ENCODE measurements around the gene DERA. TPM values are rescaled to one million over a fixed set of nuclear protein-coding genes. Genes with fewer than 3 reads are reported as not detected.
"Not testable (repeated sequence)": the region's sequence is repeated elsewhere in the genome, so short reads cannot be mapped to it uniquely, and the experiment has no call there.

DERA gene
- total RNA-seq, 1 donor from 2014 or later, result 21.4 TPM

DNA sequence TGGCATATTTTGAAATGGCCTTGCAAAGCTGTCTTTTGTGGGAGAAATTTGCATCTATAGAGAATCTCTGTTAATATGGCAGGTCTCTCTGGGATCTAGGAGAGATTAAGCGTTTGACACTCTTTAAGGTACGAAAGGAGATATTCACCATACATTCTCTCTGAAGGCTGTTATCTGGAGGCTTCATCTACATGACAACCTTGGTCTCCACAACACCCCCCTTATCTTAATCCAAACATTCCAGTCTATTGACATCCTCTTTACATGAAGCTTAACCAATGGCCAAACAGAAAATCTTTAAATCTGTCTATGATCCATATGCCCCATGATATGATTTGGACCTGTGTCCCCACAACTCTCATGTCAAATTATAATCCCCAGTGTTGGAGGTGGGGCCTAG, 137.4 kb downstream of the DERA start:
- H3K4me3 ChIP-seq, result no peak overlapping the region
- no peak for DNase-seq (ENCODE audit: extremely low spot score in 2 of 2)
- H3K36me3 ChIP-seq, result peaks cover 0 to 2% of the 10 kb centered on the region in 2 donors
- intact Hi-C loops (cut with DNase I), result no loop called here
- peaks cover 5% of the 10 kb centered on the region for H3K9me3 ChIP-seq
- TF ChIP-seq POLR2AphosphoS5 (IDR thresholded peaks at IDR 0.05; ENCODE audit: insufficient read depth in 1 of 2, low read depth in 1 of 2) (no peak), POLR2A (IDR thresholded peaks at IDR 0.05) (no peak)
- TF ChIP-seq, protein P1, sequence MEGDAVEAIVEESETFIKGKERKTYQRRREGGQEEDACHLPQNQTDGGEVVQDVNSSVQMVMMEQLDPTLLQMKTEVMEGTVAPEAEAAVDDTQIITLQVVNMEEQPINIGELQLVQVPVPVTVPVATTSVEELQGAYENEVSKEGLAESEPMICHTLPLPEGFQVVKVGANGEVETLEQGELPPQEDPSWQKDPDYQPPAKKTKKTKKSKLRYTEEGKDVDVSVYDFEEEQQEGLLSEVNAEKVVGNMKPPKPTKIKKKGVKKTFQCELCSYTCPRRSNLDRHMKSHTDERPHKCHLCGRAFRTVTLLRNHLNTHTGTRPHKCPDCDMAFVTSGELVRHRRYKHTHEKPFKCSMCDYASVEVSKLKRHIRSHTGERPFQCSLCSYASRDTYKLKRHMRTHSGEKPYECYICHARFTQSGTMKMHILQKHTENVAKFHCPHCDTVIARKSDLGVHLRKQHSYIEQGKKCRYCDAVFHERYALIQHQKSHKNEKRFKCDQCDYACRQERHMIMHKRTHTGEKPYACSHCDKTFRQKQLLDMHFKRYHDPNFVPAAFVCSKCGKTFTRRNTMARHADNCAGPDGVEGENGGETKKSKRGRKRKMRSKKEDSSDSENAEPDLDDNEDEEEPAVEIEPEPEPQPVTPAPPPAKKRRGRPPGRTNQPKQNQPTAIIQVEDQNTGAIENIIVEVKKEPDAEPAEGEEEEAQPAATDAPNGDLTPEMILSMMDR (IDR thresholded peaks at IDR 0.05), result no peak
- H3K27ac ChIP-seq, result no peak overlapping the region
- no peaks in the 10 kb centered on the region for H3K27me3 ChIP-seq
- no peaks in the 10 kb centered on the region for H3K4me1 ChIP-seq

DNA sequence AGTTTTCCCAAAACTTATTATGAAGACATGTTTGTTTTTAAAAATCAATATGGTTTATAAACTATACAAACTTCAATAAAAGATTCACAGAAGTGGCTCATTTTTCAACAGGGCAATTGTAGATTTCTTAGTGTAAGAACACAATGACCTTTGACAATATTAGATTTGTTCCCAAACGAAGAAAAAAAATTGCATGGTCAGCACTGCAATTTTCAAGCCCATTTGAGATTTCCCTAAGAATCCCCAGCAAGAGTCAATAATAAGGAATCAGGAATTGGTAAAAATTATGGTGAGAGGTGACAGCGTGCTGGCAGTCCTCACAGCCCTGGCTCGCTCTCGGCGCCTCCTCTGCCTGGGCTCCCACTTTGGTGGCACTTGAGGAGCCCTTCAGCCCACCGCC, 145.8 kb downstream of the DERA start:
- no peaks in the 10 kb centered on the region for H3K36me3 ChIP-seq
- H3K4me1 ChIP-seq, result no peaks in the 10 kb centered on the region
- no peak for DNase-seq (ENCODE audit: extremely low spot score in 2 of 2)
- TF ChIP-seq POLR2A (IDR thresholded peaks at IDR 0.05) (no peak), POLR2AphosphoS5 (IDR thresholded peaks at IDR 0.05; ENCODE audit: insufficient read depth in 1 of 2, low read depth in 1 of 2) (no peak)
- TF ChIP-seq, protein P1 (IDR thresholded peaks at IDR 0.05), result no peak
- no peak overlapping the region for H3K4me3 ChIP-seq
- intact Hi-C loops (cut with DNase I), result no loop called here
- no peaks in the 10 kb centered on the region for H3K27me3 ChIP-seq
- H3K27ac ChIP-seq, result no peak overlapping the region
- H3K9me3 ChIP-seq, result no peaks in the 10 kb centered on the region

- H3K9me3 ChIP-seq; H3K27ac ChIP-seq; intact Hi-C loops (cut with DNase I); H3K4me3 ChIP-seq; H3K27me3 ChIP-seq; H3K4me1 ChIP-seq; H3K36me3 ChIP-seq; DNase-seq (ENCODE audit: extremely low spot score in 2 of 2): not testable (repeated sequence)
Measured at GRCh38 chr12:16057351-16057751, 146.2 kb downstream of the DERA start.

- no peaks in the 10 kb centered on the region for H3K9me3 ChIP-seq
- intact Hi-C loops (cut with DNase I), result no loop called here
Measured at GRCh38 chr12:16062611-16063010, 151.5 kb downstream of the DERA start.

DNA sequence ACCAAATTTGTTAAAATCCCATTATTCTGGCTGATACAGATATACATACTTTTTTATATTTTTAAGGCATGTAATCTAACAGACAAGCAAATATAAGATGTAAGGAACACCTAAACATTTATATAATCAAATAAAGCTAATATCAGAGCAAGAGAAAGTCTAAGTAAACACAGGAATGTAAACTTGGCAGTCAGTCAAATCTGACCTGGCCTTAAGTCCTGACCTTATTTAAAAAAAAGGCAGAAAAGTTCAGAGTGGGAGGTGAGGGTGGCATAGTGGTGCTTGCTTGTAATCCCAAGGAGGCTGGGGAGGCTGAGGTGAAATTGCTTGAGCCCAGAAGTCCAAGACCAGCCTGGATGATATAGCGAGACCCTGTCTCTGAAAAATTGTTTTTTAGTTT, 152.6 kb downstream of the DERA start:
- TF ChIP-seq POLR2AphosphoS5 (IDR thresholded peaks at IDR 0.05; ENCODE audit: insufficient read depth in 1 of 2, low read depth in 1 of 2) (no peak), POLR2A (IDR thresholded peaks at IDR 0.05) (no peak)
- TF ChIP-seq, protein P1 (IDR thresholded peaks at IDR 0.05), result no peak
- Histone ChIP-seq H3K27me3 (no peaks in the 10 kb centered on the region), H3K4me3 (no peak overlapping the region), H3K27ac (no peak overlapping the region), H3K4me1 (no peaks in the 10 kb centered on the region), H3K9me3 (no peaks in the 10 kb centered on the region), H3K36me3 (no peaks in the 10 kb centered on the region)
- DNase-seq (ENCODE audit: extremely low spot score in 2 of 2), result no peak
- intact Hi-C loops (cut with DNase I), result no loop called here

More at GRCh38 chr12:16062611-16063010, 151.5 kb downstream of the DERA start:
- Histone ChIP-seq H3K4me1 (no peaks in the 10 kb centered on the region), H3K27ac (no peak overlapping the region), H3K36me3 (no peaks in the 10 kb centered on the region), H3K27me3 (no peaks in the 10 kb centered on the region), H3K4me3 (no peak overlapping the region)
- TF ChIP-seq POLR2A (IDR thresholded peaks at IDR 0.05) (no peak), POLR2AphosphoS5 (IDR thresholded peaks at IDR 0.05; ENCODE audit: insufficient read depth in 1 of 2, low read depth in 1 of 2) (no peak)
- TF ChIP-seq, protein P1 (IDR thresholded peaks at IDR 0.05), result no peak
- no peak for DNase-seq (ENCODE audit: extremely low spot score in 2 of 2)

DNA sequence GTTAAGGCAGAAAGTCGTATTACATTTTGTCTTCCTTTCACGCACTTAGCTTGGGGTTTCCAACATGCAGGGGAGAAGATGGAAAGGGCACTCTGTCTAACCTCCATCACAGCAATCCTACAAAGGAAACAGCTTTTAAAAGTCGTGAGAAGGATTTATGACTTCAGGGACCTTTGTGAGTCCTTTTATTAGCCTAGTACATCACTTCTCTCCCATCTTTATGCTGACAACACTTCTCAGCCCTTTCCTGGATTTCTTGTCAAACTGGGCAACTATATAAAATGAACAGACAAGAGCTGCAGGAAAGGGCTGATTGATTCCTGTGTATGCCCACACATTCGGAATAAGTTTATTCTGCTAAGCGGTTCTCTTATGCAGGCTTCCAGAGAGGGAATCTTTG, 159.0 kb downstream of the DERA start:
- no peak overlapping the region for H3K27ac ChIP-seq
- H3K9me3 ChIP-seq, result no peaks in the 10 kb centered on the region
- DNase-seq (ENCODE audit: extremely low spot score in 2 of 2), result no peak
- H3K4me1 ChIP-seq, result no peaks in the 10 kb centered on the region
- TF ChIP-seq, protein P1 (IDR thresholded peaks at IDR 0.05), result no peak
- no peak for TF ChIP-seq POLR2AphosphoS5 (IDR thresholded peaks at IDR 0.05; ENCODE audit: insufficient read depth in 1 of 2, low read depth in 1 of 2)
- TF ChIP-seq POLR2A (IDR thresholded peaks at IDR 0.05), result no peak
- no peaks in the 10 kb centered on the region for H3K27me3 ChIP-seq
- H3K4me3 ChIP-seq, result no peak overlapping the region
- intact Hi-C loops (cut with DNase I), result no loop called here
- no peaks in the 10 kb centered on the region for H3K36me3 ChIP-seq

All from vagina (tissue), 2 donors.